ENCODE data around the gene AKAP13.

AKAP13 gene

DNA sequence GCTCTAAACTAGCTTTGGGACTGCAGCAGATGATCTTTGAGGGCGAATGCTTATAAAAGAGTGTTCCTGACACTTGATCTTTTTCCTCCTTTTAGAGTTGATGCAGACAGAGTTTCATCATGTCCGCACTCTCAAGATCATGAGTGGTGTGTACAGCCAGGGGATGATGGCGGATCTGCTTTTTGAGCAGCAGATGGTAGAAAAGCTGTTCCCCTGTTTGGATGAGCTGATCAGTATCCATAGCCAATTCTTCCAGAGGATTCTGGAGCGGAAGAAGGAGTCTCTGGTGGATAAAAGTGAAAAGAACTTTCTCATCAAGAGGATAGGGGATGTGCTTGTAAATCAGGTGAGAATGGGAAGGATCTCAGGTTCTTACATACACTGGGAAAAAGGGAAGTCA, 338.6 kb downstream of the AKAP13 start:
- DNase-seq: no peak

- DNase-seq: no peak
These were observed 342.2 kb downstream of the AKAP13 start for GRCh38 chr15:85722374-85723152.

- no peak for DNase-seq
These were observed 343.9 kb downstream of the AKAP13 start for GRCh38 chr15:85723960-85724945.

DNA sequence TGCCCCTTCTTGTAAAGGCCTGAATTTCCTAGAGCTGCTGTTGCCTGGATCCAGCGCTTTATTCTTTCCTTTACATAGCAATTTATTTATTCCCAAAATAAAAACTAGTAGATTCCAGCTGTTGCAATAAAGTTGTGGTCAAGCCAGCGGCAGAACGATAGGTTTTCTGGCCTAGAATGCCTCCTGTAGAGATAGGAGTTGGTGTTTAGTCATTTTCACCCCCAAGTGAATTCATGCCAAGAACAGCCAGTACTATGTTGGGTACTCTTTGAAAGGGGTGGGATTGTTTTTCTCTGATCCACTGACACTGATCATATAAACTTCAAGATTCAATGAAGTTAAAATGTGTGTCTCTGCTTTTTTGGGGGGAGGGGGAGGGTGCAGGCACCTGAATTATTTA, 344.6 kb downstream of the AKAP13 start:
- no peak for DNase-seq

GRCh38 chr15:85725564-85725963, 345.2 kb downstream of the AKAP13 start:
- no peak for DNase-seq

DNA sequence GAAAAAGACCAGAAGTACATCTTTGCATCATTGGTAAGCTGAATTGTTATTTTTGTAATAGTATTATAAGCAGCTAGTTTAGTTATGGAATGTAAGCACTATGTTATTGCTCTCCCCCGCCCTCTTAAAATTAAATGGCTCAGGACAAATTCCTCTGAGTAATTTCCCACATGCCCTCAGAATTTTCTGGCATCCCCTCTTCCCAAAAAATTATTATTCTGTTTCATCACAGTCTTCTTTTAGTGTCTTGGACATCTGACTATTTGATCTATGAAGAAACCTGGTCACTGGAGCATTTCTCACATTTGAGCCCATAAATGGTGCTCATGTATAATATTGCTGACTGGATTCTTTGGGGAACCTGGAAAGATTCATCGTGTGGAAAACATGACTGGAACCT, 346.1 kb downstream of the AKAP13 start:
- DNase-seq: no peak

- DNase-seq: no peak
These were observed 346.7 kb downstream of the AKAP13 start for GRCh38 chr15:85727068-85727467.

DNA sequence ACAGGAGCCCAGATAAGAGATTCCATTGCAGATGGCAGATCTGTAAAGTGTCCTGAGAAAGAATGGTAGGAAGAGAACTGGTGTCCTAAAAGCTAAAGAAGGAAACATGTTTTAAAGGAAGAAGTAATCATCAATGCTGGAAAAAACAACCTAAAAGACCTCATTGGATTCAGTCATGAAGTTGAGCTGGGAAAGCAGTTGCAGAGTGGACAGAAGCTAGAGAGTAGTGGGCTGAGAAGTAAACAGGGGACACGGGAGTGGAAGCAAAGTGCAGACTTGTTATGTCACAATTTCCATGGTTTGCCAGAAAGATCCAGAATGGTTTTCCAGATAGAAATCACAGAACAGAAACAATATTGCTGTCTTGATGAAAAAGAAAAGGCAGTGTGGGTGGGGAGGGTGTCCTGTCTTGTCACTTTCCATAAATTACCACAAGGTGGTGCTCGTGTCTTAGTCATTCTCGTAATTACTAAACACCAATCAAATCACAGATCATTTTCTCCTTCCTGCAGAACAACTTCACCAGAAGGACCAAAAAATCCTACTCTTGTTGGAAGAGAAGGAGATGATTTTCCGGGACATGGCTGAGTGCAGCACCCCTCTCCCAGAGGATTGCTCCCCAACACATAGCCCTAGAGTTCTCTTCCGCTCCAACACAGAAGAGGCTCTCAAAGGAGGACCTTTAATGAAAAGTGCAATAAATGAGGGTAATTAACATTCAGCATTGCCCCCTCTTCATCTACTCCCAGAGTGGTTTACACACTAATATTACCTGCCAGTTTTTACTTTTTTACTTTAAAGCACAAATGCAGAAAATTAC, 349.8 kb downstream of the AKAP13 start:
- DNase-seq: peak; percentile 40

- DNase-seq: no peak
These were observed 353.0 kb downstream of the AKAP13 start for GRCh38 chr15:85733416-85733815.

GRCh38 chr15:85737061-85737460, 356.7 kb downstream of the AKAP13 start:
- DNase-seq: no peak

- DNase-seq: no peak
These were observed 360.6 kb downstream of the AKAP13 start for GRCh38 chr15:85741021-85741421.

DNA sequence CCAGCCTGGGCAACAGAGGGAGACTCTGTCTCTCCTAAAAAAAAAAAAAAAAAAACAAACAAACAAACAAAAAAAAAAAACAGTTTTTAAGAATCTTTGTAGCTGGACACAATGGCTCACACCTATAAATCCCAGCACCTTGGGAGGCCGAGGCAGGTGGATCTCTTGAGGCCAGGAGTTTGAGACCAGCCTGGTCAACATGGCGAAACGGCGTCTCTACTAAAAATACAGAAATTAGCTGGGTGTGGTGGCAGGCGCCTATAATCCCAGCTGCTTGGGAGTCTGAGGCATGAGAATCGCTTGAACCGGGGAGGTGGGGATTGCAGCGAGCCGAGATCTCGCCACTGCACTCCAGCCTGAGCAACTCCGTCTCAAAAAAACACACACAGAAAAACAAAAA, 361.3 kb downstream of the AKAP13 start:
- no peak for DNase-seq

DNA sequence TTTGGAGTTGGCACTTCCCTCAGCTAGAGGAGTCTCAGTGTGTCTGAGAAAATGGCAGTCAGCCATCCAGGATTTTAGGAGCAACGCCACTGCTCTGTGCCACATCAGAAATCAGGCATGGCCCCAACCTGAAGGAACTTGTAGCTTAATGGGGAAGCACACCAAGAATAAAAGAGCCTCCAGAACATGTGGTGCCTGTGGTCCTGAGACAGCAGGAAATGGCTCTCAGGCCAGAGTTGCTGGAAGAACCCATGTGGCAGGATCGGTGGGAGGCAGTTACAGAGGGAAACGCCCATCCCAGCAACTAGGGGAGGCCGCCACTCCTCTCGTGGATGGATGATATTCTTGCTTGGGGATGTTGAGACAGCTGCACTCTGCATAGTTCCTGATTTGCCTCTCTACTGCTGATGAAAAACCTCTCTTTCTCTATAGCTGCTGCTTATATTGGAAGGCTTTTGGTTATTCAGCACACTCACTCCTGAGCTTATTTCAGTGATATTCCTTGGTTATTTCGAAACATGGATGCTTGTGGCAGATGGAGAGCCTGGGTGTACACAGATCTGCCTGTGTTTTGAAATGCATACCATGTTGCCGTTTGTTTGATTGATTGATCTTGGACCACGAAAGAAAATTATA, 361.9 kb downstream of the AKAP13 start:
- no peak for DNase-seq

DNA sequence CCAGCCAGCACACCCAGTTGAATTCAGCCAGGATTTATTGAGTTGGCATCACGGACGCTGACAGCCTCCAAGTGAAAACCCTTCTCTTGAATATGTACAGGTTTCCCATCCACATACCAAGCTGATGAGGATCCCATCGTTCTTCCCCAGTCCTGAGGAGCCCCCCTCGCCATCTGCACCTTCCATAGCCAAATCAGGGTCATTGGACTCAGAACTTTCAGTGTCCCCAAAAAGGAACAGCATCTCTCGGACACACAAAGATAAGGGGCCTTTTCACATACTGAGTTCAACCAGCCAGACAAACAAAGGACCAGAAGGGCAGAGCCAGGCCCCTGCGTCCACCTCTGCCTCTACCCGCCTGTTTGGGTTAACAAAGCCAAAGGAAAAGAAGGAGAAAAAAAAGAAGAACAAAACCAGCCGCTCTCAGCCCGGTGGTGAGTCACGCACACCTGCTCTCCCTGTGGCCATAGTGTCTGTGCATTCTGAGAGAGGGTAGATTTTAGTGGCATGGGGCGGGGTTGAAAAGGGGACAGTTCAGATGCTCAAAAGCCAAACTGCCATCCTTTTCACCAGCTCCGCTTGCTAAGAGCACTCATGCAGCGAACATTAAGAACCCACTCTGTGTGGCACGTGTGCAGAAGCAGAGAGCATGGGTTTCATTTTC, 363.1 kb downstream of the AKAP13 start:
- DNase-seq: no peak

DNA sequence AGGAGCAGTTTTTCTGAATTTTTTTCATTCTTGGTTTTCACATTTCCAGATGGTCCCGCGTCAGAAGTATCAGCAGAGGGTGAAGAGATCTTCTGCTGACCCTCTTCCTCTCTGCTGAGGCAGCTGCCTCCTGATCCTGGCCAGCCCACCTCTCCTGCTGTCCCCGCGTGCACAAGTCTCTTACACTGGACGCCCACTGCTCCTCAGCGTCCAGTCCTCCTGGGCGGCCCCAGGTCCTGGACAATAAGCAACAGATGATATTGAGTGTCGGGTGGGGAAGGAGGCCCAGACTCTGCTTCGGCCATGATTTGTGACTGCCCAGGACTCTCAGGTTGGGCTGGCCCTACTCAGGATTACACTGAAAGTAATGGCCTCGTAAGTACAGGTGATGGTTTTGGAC, 364.2 kb downstream of the AKAP13 start:
- no peak for DNase-seq

DNA sequence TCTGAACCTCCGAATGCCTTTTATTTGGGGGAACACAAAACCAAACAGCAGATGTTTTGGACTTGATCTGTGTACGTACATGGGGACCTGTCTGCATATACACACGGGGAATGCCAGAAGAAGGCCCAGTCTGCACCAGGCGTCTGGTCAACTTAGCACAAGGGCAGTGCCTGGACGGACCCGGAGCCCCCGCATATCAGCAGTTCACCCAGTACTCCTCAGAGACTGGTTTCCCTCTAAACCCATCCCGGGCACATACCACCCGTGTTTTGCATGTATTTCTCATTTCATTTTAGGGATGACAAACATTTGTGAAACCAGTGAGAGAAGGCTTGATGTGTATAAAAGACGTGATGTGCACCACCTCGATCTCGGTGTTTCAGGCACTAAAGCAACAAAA, 364.6 kb downstream of the AKAP13 start:
- no peak for DNase-seq

DNA sequence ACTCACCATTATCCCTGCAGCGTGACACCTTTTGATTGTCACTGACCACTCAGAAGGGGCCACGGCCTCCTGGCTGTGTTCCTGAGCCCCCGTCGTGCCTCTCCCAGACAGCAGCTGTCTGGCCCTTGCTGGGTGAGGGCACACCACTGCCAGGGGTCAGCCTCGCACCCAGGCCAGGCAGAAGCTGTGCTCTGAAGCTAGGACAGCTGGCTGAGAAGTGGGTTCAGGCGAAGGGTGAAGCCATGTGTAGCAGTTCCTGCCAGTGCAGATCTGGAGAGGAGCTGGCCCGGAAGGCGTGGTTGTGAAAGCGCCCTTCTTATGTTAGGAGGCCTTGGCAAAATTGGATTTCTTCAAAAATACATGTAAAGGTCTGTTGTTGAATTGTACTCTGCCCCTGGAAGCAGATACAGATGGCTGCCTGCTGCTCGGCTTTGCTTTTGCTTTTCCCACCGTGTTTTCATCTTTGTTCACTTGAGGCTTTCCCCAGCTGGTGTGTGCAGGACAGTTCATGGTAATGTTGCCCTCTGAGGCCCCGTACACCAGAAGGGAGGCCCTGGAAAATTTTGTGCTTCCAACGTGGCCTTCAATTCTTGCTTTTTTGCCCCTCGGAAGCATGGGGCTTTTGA, 365.2 kb downstream of the AKAP13 start:
- DNase-seq: no peak

GRCh38 chr15:85746641-85747040, 366.2 kb downstream of the AKAP13 start:
- DNase-seq: no peak

DNA sequence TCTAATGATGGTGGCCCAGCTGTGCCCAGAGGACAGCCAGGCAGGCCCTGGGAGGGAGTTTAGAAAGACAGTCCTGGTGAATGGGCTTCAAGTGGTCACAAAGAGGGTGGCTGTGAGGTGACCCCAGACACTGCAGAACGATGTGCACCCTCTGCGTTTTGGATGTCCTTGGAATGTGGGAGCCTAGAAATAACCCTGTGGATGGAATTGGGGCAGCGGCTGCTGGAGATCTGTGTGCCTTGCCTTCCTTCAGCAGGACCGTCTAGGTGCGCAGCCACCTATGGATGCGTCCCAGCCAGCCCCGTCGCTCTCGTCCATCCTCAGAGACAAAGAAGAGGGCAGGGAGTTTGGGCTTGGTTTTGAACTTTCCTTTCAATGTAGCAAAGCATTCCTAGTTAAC, 367.8 kb downstream of the AKAP13 start:
- no peak for DNase-seq

DNA sequence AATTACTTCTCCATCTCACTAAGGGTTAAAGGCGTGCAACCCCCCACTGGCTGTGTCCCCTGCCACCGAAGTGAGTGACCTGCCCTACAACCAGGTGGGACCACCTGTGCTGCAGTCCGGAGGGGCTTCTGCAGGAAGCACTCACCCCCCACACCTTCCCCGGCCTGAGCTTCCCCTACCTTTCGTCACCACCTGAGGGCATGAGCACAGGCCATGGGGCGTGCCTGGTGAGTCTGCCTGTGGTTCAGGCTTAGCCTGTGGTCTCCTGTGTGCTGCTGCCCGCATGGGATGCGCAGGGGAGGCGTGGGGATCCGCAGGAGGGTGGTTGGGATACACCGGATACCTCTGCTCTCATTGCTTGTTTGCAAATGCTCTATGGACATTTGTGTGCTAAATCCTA, 368.3 kb downstream of the AKAP13 start:
- no peak for DNase-seq
